ENCODE measurements around the gene KANSL1. TPM values are rescaled to one million over a fixed set of nuclear protein-coding genes. Genes with fewer than 3 reads are reported as not detected.

KANSL1 gene
- total and polyA plus RNA-seq, 2 donors (not counting 1 experiment from before 2014, with no cell fraction given), result 8.4 to 78.6 TPM

DNA sequence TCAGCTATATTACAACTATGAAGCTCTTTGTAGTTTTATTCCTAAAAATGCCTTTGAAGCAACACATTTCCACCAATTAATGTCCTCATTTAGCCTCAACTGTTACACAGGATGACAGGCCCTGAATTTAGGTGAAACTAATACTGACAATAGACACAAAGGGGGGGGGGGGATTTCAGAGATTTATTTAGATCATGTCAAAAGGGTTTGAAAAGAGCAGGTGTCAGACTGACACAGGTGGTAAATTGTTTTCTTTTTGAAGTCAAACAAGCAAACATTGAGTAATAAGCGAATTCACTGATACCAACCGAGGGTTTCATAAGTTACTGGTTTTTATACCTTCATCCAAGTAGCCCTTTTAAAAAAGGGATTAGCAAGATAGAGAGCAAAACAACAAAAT is 40.8 kb downstream of the KANSL1 start:
- H3K4me1 ChIP-seq (ENCODE audit: control insufficient read depth, extremely low read depth, insufficient read depth, low read length), result peaks cover 6% of the 10 kb centered on the region
- no peaks in the 10 kb centered on the region for H3K9me3 ChIP-seq (ENCODE audit: control insufficient read depth, insufficient read depth, low read depth, low read length)
- H3K4me3 ChIP-seq (replicated peaks in 1 of 4; ENCODE audit: control extremely low read depth in 1 of 4, insufficient read depth in 1 of 4, low read depth in 3 of 4, low read length in 4 of 4), result no peak overlapping the region
- H2AFZ ChIP-seq (ENCODE audit: low read length), result no peak overlapping the region
- no peak for DNase-seq (ENCODE audit: low read depth in 2 of 2)
- H3K36me3 ChIP-seq (ENCODE audit: control insufficient read depth, insufficient read depth, low read length), result no peaks in the 10 kb centered on the region
- no peak for TF ChIP-seq EZH2 (IDR thresholded peaks at IDR 0.05; ENCODE audit: low read length, missing control alignments)
- TF ChIP-seq, protein P1, sequence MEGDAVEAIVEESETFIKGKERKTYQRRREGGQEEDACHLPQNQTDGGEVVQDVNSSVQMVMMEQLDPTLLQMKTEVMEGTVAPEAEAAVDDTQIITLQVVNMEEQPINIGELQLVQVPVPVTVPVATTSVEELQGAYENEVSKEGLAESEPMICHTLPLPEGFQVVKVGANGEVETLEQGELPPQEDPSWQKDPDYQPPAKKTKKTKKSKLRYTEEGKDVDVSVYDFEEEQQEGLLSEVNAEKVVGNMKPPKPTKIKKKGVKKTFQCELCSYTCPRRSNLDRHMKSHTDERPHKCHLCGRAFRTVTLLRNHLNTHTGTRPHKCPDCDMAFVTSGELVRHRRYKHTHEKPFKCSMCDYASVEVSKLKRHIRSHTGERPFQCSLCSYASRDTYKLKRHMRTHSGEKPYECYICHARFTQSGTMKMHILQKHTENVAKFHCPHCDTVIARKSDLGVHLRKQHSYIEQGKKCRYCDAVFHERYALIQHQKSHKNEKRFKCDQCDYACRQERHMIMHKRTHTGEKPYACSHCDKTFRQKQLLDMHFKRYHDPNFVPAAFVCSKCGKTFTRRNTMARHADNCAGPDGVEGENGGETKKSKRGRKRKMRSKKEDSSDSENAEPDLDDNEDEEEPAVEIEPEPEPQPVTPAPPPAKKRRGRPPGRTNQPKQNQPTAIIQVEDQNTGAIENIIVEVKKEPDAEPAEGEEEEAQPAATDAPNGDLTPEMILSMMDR (conservative IDR thresholded peaks at IDR 0.05 in 1 of 2, IDR thresholded peaks at IDR 0.05 in 1 of 2; ENCODE audit: low read depth in 1 of 2, low read length in 2 of 2), result no peak
- H3K4me2 ChIP-seq (ENCODE audit: extremely low read depth, insufficient read depth, low read length), result no peak overlapping the region
- H3K27me3 ChIP-seq (ENCODE audit: control insufficient read depth, insufficient read depth, low read length), result no peaks in the 10 kb centered on the region
- no peak overlapping the region for H3K9ac ChIP-seq (ENCODE audit: insufficient read depth, low read length)
- peaks cover 5% of the 10 kb centered on the region for H4K20me1 ChIP-seq (ENCODE audit: control insufficient read depth, extremely low read depth, insufficient read depth, low read length)
- H3K27ac ChIP-seq (ENCODE audit: insufficient read depth, low read length), result no peak overlapping the region
- peaks cover 95% of the 10 kb centered on the region for H3K79me2 ChIP-seq (ENCODE audit: control insufficient read depth, insufficient read depth, low read length)

DNA sequence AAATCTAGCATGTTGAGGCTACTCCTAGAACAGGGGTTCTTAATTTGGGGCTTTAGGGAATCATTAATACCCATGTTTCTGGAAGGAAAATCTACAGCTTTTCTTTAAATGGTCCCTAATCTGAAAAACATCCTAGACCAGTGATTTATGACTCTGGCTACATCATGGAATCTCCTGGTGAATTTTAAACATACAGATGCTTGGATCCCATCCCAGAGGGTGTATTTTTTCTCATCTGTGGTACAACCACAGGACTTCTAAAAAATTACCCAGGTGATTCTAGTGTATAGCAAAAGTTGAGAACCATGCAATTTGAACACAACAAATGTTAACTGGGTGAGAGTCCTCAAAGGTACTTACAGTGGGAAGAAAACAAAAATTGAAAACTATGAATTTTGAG is 41.5 kb downstream of the KANSL1 start:
- Histone ChIP-seq H3K27ac (ENCODE audit: insufficient read depth, low read length) (no peak overlapping the region), H3K79me2 (ENCODE audit: control insufficient read depth, insufficient read depth, low read length) (peaks cover 95% of the 10 kb centered on the region), H3K4me2 (ENCODE audit: extremely low read depth, insufficient read depth, low read length) (no peak overlapping the region), H3K4me1 (ENCODE audit: control insufficient read depth, extremely low read depth, insufficient read depth, low read length) (peaks cover 6% of the 10 kb centered on the region), H2AFZ (ENCODE audit: low read length) (no peak overlapping the region), H3K36me3 (ENCODE audit: control insufficient read depth, insufficient read depth, low read length) (no peaks in the 10 kb centered on the region), H3K9me3 (ENCODE audit: control insufficient read depth, insufficient read depth, low read depth, low read length) (no peaks in the 10 kb centered on the region), H4K20me1 (ENCODE audit: control insufficient read depth, extremely low read depth, insufficient read depth, low read length) (peaks cover 5% of the 10 kb centered on the region), H3K4me3 (replicated peaks in 1 of 4; ENCODE audit: control extremely low read depth in 1 of 4, insufficient read depth in 1 of 4, low read depth in 3 of 4, low read length in 4 of 4) (no peak overlapping the region), H3K9ac (ENCODE audit: insufficient read depth, low read length) (no peak overlapping the region), H3K27me3 (ENCODE audit: control insufficient read depth, insufficient read depth, low read length) (no peaks in the 10 kb centered on the region)
- no peak for TF ChIP-seq EZH2 (IDR thresholded peaks at IDR 0.05; ENCODE audit: low read length, missing control alignments)
- TF ChIP-seq, protein P1 (conservative IDR thresholded peaks at IDR 0.05 in 1 of 2, IDR thresholded peaks at IDR 0.05 in 1 of 2; ENCODE audit: low read depth in 1 of 2, low read length in 2 of 2), result no peak
- peak in 1 of 2 donors; percentile 60 for DNase-seq (ENCODE audit: low read depth in 2 of 2)

DNA sequence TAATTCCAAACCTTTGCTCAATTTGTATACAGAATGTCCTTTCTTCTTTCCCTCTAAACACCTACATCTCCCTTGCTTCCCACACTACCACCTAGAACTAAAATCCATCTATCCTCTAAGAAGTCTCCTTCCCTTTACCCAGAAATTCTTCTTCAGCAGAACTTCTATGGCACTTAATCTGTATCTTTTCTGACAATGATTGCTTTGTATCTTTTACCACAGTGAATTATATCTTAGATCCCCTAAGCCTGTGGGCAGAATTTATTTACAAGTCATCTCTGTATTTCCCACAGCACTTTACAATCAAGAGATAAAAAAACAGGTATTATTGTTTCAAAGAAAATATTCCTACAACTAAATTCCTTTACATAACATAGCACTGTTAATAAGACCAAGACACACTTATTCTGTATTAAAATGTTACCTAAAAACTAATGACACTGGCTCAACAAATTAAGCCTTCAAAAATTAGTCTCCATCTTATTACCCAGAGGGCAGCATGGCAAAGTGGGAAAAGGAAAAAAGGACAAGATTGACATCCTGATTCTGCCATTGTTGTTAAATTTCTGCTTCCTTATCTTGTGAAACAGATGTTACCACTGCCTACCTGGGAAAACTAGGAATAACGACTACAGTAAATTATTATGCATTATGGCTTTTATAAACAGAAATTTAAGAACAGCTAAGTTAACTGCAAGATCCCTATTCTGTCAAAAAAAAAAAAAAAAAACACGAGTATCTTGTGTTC is 42.8 kb downstream of the KANSL1 start:
- H3K79me2 ChIP-seq (ENCODE audit: control insufficient read depth, insufficient read depth, low read length), result peaks cover 92% of the 10 kb centered on the region
- H3K27ac ChIP-seq (ENCODE audit: insufficient read depth, low read length), result no peak overlapping the region

More for the DNA sequence above, 42.8 kb downstream of the KANSL1 start:
- H3K4me1 ChIP-seq (ENCODE audit: control insufficient read depth, extremely low read depth, insufficient read depth, low read length), result peaks cover 6% of the 10 kb centered on the region
- no peak overlapping the region for H3K4me2 ChIP-seq (ENCODE audit: extremely low read depth, insufficient read depth, low read length)
- H3K9ac ChIP-seq (ENCODE audit: insufficient read depth, low read length), result no peak overlapping the region
- no peak overlapping the region for H3K4me3 ChIP-seq (replicated peaks in 1 of 4; ENCODE audit: control extremely low read depth in 1 of 4, insufficient read depth in 1 of 4, low read depth in 3 of 4, low read length in 4 of 4)
- no peaks in the 10 kb centered on the region for H3K9me3 ChIP-seq (ENCODE audit: control insufficient read depth, insufficient read depth, low read depth, low read length)
- no peaks in the 10 kb centered on the region for H3K27me3 ChIP-seq (ENCODE audit: control insufficient read depth, insufficient read depth, low read length)
- no peaks in the 10 kb centered on the region for H3K36me3 ChIP-seq (ENCODE audit: control insufficient read depth, insufficient read depth, low read length)
- peaks cover 5% of the 10 kb centered on the region for H4K20me1 ChIP-seq (ENCODE audit: control insufficient read depth, extremely low read depth, insufficient read depth, low read length)
- TF ChIP-seq EZH2 (IDR thresholded peaks at IDR 0.05; ENCODE audit: low read length, missing control alignments), result no peak
- TF ChIP-seq, protein P1 (conservative IDR thresholded peaks at IDR 0.05 in 1 of 2, IDR thresholded peaks at IDR 0.05 in 1 of 2; ENCODE audit: low read depth in 1 of 2, low read length in 2 of 2), result no peak
- H2AFZ ChIP-seq (ENCODE audit: low read length), result no peak overlapping the region
- no peak for DNase-seq (ENCODE audit: low read depth in 2 of 2)

Measured in fibroblast of lung (primary cell).